GM18499 (cell line): ENCODE measurements around the gene ANKRD37.
"Not testable (repeated sequence)": the region's sequence is repeated elsewhere in the genome, so short reads cannot be mapped to it uniquely, and the experiment has no call there.

Source experiments
- ATAC-seq: cut with Tn5 transposase; IDR thresholded peaks from one replicate; pipeline ENCODE4 v1.9.1; 2021; ENCODE audit warnings: moderate number of reproducible peaks; ENCODE audit not compliant: insufficient read depth, unreplicated experiment

ANKRD37 gene, protein sequence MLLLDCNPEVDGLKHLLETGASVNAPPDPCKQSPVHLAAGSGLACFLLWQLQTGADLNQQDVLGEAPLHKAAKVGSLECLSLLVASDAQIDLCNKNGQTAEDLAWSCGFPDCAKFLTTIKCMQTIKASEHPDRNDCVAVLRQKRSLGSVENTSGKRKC

DNA sequence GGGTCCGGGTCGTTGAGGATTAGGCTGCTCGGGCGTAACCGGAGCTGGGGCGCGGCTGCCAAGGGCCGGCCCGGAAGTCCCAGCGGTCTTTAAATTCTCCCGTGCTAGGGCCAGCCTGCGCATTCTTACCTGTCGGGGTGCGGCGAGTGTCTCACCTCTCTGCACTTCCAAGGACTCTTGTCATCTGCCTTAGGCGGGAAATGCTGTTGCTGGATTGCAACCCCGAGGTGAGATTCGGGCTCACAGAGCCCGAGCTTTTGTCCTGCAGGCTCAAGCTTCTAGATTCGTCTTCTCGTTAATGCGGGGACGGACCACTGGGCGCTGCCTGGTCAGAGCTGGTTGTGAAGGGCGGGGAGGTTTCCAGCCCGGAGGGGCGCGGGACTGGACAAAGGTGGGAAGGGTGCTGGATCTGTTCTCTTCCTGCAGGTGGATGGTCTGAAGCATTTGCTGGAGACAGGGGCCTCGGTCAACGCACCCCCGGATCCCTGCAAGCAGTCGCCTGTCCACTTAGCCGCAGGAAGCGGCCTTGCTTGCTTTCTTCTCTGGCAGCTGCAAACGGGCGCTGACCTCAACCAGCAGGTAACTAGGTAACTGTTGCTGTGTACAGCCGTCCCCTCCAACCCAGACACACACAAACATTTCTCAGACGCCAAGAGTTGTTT lies at the start of gene ANKRD37:
Gene ANKRD37, plus strand, starts transcription at position 118 of the 662 bp plus-strand sequence. Its CDS starts 83 bp downstream, at position 201.
- ATAC-seq, result no peak

DNA sequence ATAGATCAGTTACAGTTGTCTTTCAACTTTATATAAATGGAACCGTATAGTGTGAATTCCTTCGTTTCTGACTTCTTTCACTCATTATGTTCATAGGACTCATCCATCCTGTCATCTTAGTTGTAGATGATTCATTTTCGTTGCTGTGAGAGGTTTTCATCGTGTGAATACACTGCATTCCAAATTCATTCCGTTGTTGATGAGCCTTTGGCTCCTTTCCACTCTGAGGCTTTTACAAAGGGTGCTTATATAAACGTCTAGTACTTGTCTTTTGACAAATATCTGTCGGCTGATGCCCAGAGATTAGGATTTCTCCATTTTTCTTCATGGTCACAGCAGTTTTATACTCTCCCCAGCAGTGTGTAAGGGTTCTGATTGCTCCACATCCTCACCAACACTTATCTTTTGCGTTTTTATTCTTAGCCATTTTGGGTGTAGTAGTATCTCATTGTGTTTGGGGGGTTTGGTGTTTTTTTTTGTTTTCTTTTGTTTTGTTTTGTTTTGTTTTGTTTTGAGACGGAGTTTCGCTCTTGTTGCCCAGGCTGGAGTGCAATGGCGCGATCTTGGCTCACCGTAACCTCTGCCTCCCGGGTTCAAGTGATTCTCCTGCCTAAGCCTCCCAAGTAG lies 49.6 kb upstream of the ANKRD37 start:
- ATAC-seq, result no peak

GRCh38 chr4:185351691-185352090 lies 45.0 kb upstream of the ANKRD37 start:
- no peak for ATAC-seq

DNA sequence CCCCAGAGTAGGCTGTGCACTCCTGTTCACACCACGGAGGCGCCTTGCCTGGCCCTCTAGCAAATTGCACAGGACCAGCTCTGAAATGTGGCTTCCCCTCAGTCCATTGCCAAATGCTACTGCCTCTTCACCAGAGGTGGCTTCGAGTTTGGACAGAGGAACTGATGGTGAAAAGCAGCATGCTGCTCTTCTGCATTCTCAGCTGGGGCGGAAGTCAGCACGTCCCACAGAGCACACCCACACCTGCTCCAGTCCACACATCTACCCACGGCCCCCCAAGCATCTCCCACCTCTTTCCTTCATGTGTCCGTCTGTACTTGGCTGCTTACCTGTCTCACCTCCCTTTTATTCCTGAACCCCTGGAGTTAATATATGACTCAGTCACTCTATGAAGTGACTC lies 44.4 kb upstream of the ANKRD37 start:
- no peak for ATAC-seq

DNA sequence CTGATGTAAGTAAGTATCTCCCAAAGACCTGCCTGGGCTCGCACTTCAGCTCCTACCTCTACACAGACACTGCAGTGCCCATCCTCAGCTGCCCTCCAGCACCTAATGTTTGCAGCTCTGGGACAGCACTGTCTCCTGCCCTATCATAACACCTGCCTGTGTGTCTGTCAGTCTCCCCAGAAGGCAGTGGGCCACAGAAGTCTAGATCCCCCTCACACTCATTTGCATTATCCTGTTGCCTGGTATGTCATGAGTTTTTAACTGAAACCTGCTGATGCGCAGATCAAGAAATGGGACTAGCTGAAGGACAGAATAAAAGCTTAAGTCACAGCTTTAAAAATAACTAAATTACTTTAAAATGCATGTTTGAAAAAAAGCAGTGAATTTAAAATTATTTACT lies 43.9 kb upstream of the ANKRD37 start:
- ATAC-seq, result no peak

GRCh38 chr4:185357211-185357610 lies 39.4 kb upstream of the ANKRD37 start:
- no peak for ATAC-seq

GRCh38 chr4:185357733-185358440 lies 38.8 kb upstream of the ANKRD37 start:
- no peak for ATAC-seq

DNA sequence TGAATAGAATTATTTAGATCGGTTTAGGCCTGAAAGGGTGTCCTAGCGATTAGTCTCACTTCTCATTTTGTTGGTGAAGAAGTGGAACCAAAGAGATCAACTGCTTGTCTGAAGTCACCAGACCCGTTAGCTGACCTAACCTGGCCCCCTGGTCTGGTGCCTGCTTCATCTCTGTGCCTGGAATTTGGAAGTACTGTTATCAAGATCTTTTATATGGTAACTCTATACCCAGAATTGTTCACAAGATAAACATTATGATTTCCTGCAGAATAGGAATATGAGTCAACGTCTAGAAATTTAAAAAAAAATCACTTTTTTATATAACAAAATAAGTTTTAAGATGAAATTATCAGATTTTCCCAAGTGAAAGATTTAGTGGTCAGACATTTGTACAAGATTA lies 38.1 kb upstream of the ANKRD37 start:
- no peak for ATAC-seq

- ATAC-seq, result no peak
Measured at GRCh38 chr4:185358959-185359358, 37.7 kb upstream of the ANKRD37 start.

GRCh38 chr4:185359767-185360446 lies 36.7 kb upstream of the ANKRD37 start:
- ATAC-seq, result no peak

DNA sequence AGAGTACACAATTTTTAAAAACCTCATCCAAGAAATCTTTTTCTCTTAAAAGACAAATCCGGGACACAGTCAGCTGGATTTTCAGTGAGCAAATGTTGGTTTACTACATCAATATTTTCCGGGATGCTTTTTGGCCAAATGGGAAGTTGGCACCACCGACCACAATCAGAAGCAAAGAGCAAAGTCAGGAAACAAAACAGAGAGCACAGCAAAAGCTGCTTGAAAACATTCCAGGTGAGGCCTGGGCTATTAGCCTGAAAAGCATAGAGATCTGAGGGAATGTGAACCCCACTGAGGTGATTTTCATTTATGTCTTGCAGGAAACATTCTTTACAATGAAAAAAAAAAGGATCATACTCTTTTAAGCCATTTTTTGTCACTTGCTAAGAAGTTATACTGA lies 34.8 kb upstream of the ANKRD37 start:
- ATAC-seq, result no peak

GRCh38 chr4:185362570-185362969 lies 34.1 kb upstream of the ANKRD37 start:
- ATAC-seq, result not testable (repeated sequence)

DNA sequence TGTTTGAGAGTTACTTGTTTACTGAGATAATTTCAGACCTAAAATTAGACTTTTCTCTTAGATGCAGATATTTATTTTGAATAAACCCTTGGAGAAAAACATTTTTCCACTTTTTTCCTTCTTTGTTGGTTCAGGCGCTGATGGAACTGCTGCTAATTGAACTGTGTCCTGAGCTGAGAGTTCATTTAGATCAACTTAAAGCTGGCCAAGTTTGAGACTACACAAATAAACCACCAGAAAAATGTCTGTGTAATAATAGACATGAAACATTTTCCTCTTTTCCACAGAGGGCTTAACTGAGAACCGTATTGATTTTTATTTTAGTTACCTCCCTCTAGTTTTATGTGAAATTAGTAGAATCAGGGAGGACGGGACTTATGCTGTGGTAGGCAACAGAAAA lies 33.4 kb upstream of the ANKRD37 start:
- ATAC-seq, result no peak

GRCh38 chr4:185364886-185365285 lies 31.8 kb upstream of the ANKRD37 start:
- no peak for ATAC-seq

DNA sequence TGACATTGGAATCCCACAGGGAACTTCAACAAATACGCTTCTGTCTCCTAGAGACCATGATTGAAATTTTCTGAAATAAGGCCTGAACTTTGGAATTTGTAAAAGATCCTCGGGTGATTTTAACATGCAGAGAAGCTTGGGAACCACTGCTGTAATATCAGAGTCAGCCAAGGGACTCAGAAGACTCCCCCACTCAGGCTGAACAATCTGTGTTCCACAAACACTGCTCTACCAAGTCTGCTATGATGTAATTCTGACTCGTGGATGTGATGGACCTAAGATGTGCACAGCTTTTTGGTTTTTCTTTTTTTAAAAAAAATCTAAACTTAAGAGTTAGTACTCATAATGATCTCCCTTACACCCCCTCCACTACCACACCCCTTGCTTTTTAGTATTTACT lies 26.9 kb upstream of the ANKRD37 start:
- ATAC-seq, result no peak

GRCh38 chr4:185370268-185370949 lies 26.2 kb upstream of the ANKRD37 start:
- ATAC-seq, result no peak

DNA sequence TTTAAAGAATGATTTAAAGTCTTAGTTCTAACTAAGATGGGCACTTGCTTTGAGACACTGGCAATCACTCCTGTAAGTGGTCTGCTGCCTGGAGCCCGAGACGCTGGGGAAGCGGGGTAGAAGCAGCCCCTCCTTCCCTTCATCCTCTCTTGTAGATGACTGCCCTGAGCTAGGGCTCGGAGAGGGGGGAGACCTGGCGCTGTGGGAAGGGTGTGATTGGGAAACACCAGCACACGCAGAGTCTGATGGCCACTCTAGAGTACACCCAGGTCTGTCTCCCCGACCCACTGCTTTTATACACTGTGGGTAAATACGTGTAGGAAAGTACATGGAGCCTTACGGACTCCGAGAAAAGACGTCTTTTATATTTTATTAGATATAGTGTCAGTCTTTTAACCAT lies 24.9 kb upstream of the ANKRD37 start:
- ATAC-seq, result no peak

DNA sequence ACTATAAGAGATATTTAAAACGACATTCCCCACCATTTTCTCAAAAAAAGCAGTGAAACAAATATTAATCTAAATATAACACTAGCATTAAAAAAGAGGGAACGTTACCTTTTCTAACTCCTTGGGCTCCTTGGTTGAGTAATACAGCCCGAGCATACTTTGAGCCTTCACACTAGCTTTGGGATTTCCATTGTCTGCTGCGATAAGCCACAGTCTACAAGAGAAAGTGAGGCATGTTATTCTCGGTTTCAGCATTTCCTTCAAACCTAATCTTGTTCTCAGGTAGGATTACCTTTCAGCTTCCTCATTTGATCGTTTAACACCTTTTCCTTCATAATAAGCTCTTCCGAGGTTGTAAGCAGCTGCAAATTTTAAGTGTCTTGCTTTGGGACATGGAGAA lies 22.6 kb upstream of the ANKRD37 start:
- no peak for ATAC-seq

DNA sequence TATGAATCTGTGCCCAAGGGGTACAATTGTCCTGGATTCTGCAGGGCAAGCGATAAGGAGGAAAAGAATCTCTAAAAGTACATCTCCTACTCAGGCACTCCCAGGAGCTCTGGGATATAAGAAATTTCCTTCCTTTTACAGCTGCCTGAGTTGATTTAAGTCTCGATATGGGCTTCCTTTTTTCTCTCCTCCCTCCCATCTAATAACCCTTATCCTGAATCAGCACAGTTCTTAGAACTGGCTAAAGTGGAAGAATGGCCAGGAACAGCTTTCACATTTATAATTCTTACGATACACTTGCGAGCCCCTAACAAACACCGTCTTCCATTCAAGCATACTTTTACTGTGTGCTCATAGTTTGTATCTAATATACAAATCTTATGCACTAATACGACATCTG lies 22.1 kb upstream of the ANKRD37 start:
- no peak for ATAC-seq

- ATAC-seq, result no peak
Measured at GRCh38 chr4:185378264-185378663, 18.4 kb upstream of the ANKRD37 start.
